Keratinocyte (primary cell): ENCODE measurements around the gene DCLRE1A.

Experiments used
- CTCF ChIP-seq, 3 experiments: IDR thresholded peaks in 1 of 3; conservative IDR thresholded peaks in 1 of 3; optimal IDR thresholded peaks in 1 of 3; 2 replicates in 2 of 3; 3 replicates in 1 of 3; pipeline versions ENCODE3 to v1.5.1; 2011; ENCODE audit warnings: low read length in 3 of 3, mild to moderate bottlenecking in 3 of 3, moderate library complexity in 2 of 3, control low read depth in 1 of 3, inconsistent platforms in 1 of 3; ENCODE audit not compliant: insufficient read depth in 2 of 3; ENCODE audit errors: extremely low read depth in 1 of 3
- EZH2 ChIP-seq: IDR thresholded peaks from one replicate; pipeline ENCODE4 v1.6.1; 2012; ENCODE audit warnings: inconsistent platforms, mild to moderate bottlenecking, low read length, moderate library complexity

DNA sequence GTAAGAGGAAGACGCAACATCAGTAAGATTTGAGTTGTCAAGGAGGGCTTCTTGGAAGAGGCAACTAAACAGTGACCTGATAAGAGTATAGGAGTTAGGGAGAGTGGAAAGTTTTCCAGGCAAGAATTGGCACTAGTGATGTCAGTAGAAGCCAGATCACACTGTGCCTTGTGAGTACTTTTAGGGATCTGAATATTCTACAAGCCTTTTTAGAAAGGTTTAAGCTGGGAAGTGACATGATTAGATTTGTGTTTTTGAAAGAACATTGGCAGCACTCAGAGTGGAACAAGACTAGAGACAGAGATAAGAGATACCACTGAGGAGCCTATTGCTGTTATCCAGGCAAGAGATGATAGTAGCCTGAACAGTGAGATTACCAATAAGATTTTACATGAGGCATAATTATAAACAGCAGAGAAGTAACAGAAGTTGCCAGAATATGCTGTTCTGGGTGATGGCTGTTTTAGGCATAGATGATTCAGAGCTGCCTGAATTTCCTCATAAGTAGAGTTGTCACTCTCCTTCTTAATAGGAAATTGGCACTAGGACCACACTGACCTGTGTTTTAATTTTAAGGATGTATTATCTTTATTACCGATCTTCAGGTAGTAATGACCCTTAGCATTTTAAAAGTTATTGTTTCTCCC, 46.2 kb upstream of the DCLRE1A start:
- no peak for TF ChIP-seq CTCF (optimal IDR thresholded peaks at IDR 0.05 in 1 of 3, IDR thresholded peaks at IDR 0.05 in 1 of 3, conservative IDR thresholded peaks at IDR 0.05 in 1 of 3; ENCODE audit: extremely low read depth in 1 of 3, insufficient read depth in 2 of 3, low read length in 3 of 3)
- no peak for TF ChIP-seq EZH2
